ENCODE measurements around the gene TAF11L8.
"Not testable (repeated sequence)": the region's sequence is repeated elsewhere in the genome, so short reads cannot be mapped to it uniquely, and the experiment has no call there.

- TF ChIP-seq, protein P1, sequence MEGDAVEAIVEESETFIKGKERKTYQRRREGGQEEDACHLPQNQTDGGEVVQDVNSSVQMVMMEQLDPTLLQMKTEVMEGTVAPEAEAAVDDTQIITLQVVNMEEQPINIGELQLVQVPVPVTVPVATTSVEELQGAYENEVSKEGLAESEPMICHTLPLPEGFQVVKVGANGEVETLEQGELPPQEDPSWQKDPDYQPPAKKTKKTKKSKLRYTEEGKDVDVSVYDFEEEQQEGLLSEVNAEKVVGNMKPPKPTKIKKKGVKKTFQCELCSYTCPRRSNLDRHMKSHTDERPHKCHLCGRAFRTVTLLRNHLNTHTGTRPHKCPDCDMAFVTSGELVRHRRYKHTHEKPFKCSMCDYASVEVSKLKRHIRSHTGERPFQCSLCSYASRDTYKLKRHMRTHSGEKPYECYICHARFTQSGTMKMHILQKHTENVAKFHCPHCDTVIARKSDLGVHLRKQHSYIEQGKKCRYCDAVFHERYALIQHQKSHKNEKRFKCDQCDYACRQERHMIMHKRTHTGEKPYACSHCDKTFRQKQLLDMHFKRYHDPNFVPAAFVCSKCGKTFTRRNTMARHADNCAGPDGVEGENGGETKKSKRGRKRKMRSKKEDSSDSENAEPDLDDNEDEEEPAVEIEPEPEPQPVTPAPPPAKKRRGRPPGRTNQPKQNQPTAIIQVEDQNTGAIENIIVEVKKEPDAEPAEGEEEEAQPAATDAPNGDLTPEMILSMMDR (IDR thresholded peaks at IDR 0.05; ENCODE audit: low read depth, low read length, poor library complexity, severe bottlenecking), result not testable (repeated sequence)
- not testable (repeated sequence) for TF ChIP-seq EZH2phosphoT487 (IDR thresholded peaks at IDR 0.05; ENCODE audit: borderline replicate concordance, low read length)
Observed at GRCh38 chr5:17603880-17604279, 13.1 kb upstream of the TAF11L8 start, which contains the start of gene TAF11L11.
